GM06990 (cell line): ENCODE results near the gene FGF5.
"Not testable (repeated sequence)": the region's sequence is repeated elsewhere in the genome, so short reads cannot be mapped to it uniquely, and the experiment has no call there.

Experiments
- DNase-seq: peaks from one replicate; pipeline ENCODE4 v3.0.0-alpha.2; 2011; ENCODE audit not compliant: insufficient read length; ENCODE audit errors: extremely low read depth
- H3K27me3 ChIP-seq: replicated peaks from 2 replicates; pipeline ENCODE4 v1.6.0; 2011; ENCODE audit warnings: low read length; ENCODE audit not compliant: control insufficient read depth, insufficient read depth
- H3K36me3 ChIP-seq: 2 replicates; pipeline ENCODE4 v1.5.1; 2011; ENCODE audit warnings: low read length; ENCODE audit not compliant: control insufficient read depth, insufficient read depth
- H3K4me3 ChIP-seq: replicated peaks from 2 replicates; pipeline ENCODE4 v1.5.1; 2011; ENCODE audit warnings: low read depth, mild to moderate bottlenecking, control low read depth, low read length
- TF ChIP-seq, protein P1 (sequence below): IDR thresholded peaks from 2 replicates; pipeline ENCODE4 v1.5.1; 2011; ENCODE audit warnings: low read length, control low read depth, mild to moderate bottlenecking, inconsistent platforms; ENCODE audit not compliant: insufficient read depth, poor library complexity, severe bottlenecking

FGF5 gene

DNA sequence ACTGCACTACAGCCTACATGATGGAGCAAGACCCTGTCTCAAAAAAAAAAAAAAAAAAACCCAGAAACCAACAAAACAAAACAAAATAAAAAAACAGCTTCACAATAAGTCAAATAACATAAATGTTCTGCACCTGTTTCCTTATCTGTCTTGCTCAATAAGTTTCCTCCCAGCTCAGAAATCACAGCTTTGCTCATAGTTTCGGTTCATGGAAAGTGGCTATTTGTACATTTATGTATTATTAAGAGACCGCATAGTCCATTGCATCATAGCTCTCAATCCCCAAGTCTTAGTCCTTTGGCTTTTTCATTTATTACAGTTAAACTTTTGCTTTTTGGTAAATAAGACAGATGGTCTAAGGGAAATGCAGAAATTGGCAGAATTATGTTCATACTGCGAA, 44.7 kb downstream of the FGF5 start:
- Histone ChIP-seq H3K4me3 (no peak overlapping the region), H3K27me3 (no peaks in the 10 kb centered on the region), H3K36me3 (no peaks in the 10 kb centered on the region)
- TF ChIP-seq, protein P1, sequence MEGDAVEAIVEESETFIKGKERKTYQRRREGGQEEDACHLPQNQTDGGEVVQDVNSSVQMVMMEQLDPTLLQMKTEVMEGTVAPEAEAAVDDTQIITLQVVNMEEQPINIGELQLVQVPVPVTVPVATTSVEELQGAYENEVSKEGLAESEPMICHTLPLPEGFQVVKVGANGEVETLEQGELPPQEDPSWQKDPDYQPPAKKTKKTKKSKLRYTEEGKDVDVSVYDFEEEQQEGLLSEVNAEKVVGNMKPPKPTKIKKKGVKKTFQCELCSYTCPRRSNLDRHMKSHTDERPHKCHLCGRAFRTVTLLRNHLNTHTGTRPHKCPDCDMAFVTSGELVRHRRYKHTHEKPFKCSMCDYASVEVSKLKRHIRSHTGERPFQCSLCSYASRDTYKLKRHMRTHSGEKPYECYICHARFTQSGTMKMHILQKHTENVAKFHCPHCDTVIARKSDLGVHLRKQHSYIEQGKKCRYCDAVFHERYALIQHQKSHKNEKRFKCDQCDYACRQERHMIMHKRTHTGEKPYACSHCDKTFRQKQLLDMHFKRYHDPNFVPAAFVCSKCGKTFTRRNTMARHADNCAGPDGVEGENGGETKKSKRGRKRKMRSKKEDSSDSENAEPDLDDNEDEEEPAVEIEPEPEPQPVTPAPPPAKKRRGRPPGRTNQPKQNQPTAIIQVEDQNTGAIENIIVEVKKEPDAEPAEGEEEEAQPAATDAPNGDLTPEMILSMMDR: no peak
- no peak for DNase-seq

DNA sequence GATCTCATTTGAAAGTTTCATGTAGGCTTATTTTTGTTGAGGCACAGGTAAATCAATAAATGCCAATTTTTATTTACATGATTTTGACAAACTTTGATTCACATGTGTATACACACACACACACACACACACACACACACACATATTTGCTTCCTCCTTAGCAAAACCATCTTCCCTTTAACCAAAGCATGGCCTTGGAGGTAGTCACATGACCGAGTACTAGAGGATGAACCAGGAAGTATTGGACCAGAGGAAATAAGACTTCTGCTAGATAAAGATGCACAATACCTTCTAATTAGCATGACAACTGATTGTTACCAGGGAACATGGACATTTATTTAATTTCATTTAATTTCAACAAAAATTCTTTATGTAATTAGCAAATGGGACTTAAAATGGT, 45.7 kb downstream of the FGF5 start:
- Histone ChIP-seq H3K4me3 (no peak overlapping the region), H3K27me3 (no peaks in the 10 kb centered on the region), H3K36me3 (no peaks in the 10 kb centered on the region)
- no peak for DNase-seq
- TF ChIP-seq, protein P1: no peak

DNA sequence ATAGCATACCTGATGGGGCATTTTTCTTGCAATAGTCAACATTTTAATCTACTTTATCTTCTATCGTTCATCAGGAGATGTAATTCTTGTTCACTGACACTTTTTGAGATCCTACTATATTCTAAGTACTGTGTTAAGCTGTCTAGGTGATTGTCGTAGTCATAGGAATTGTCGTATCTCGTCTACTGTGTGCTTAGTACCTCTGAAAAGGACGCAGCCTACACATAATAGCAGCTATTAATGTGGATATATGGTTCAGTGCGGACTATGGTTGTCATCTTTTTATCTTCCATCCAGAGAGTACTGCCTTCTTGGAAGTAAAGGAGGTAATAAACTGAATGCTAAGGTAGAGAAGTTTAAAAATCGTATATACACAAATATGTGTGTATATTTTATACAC, 47.2 kb downstream of the FGF5 start:
- no peak for DNase-seq
- H3K36me3 ChIP-seq: no peaks in the 10 kb centered on the region
- no peak overlapping the region for H3K4me3 ChIP-seq
- no peaks in the 10 kb centered on the region for H3K27me3 ChIP-seq
- TF ChIP-seq, protein P1: no peak

DNA sequence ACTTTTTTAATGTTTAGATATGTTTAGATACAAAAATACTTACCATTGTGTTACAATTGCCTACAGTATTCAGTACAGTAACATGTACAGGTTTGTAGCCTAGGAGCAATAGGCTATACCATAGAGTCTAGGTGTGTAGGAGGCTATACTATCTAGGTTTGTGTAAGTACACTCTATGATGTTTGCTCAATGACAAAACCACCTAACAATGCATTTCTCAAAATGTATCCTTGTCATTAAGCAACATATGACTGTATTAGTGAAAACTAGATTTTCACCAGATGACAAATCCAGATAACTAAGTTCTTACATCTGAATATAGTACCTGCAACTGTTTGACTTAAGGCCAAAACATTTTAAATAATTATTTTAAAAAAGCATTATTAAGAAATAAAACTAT, 49.4 kb downstream of the FGF5 start:
- H3K27me3 ChIP-seq, H3K36me3 ChIP-seq, H3K4me3 ChIP-seq, DNase-seq: not testable (repeated sequence)

DNA sequence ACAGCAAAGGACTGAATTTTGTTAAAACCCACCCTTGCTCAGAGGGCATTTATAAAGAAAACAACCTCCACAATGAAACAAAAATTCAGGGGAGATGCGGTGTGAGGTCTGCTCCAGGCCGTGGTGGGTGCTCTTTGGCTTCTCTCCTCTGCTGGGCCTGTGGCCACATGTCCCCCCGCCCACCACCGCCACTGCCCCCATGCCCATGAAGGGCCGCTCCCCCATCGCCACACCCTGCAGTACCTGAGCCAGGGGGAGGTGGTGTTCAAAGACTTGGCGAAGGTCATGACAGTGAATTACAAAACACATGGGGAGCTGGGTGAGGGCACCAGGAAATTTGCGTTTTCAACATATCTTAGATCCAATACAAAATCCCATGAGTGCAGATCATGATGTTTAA, 54.9 kb downstream of the FGF5 start:
- Histone ChIP-seq H3K27me3 (no peaks in the 10 kb centered on the region; the same call in 1 of the 2 replicates), H3K4me3 (no peak overlapping the region), H3K36me3 (no peaks in the 10 kb centered on the region)
- DNase-seq: no peak
- TF ChIP-seq, protein P1: no peak

DNA sequence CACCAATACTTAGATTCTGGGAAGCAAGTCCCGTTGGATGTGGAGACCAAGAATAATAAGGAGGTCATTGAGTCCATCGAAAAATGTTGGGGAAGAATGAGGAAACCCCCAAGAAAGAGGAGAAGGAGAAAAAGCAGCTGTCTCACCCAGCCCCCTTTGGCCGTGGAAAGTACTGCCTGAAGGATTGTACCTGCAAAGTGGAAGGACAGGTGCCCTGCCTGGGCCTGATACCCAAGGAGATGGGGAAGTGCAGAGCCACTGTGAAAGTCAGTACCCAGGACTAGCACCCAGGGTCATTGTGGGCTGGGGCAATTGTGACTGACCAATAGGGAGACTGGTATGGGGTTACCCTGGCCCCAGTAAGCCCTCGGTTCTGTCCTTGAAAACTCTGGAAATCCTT, 55.3 kb downstream of the FGF5 start:
- Histone ChIP-seq H3K36me3 (no peaks in the 10 kb centered on the region), H3K27me3 (no peaks in the 10 kb centered on the region; the same call in 1 of the 2 replicates), H3K4me3 (no peak overlapping the region)
- TF ChIP-seq, protein P1: no peak
- DNase-seq: no peak
